K562 (cell line): ENCODE results near the gene ARHGEF1. TPM values are rescaled to one million over a fixed set of nuclear protein-coding genes. Genes with fewer than 3 reads are reported as not detected.

Source experiments
- ARID2 ChIP-seq: fragments of 450-650 bp; IDR thresholded peaks from 2 replicates; pipeline ENCODE4 v1.6.1; 2017; ENCODE audit warnings: antibody characterized with exemption, mild to moderate bottlenecking
- BRD9 ChIP-seq: fragments of 450-650 bp; IDR thresholded peaks from 2 replicates; pipeline ENCODE4 v1.6.1; 2018; ENCODE audit warnings: low read depth; ENCODE audit not compliant: partially characterized antibody
- COPS2 ChIP-seq: fragments of 450-650 bp; conservative IDR thresholded peaks from 2 replicates; pipeline ENCODE4 v1.6.1; 2016; ENCODE audit warnings: mild to moderate bottlenecking, moderate library complexity
- CTBP1 ChIP-seq: fragments of 450-650 bp; IDR thresholded peaks from 2 replicates; pipeline ENCODE4 v1.6.1; 2016; ENCODE audit warnings: borderline replicate concordance
- DIDO1 ChIP-seq: fragments of 450-650 bp; IDR thresholded peaks from 2 replicates; pipeline ENCODE4 v1.6.1; 2016; ENCODE audit warnings: low read depth, missing biosample characterization, missing genetic modification characterization
- FOXP1 ChIP-seq: sonication (generic); formaldehyde crosslinking; IDR thresholded peaks from 2 replicates; pipeline ENCODE4 v1.8.0; 2022; ENCODE audit warnings: mild to moderate bottlenecking, missing genetic modification reagents
- GABPA ChIP-seq: fragments of 200-800 bp; sonication (Bioruptor generic); conservative IDR thresholded peaks from 2 replicates; pipeline ENCODE4 v1.6.1; 2016; ENCODE audit warnings: low read depth, missing genetic modification characterization, missing compliant biosample characterization
- HCFC1 ChIP-seq: IDR thresholded peaks from 2 replicates; pipeline ENCODE4 v1.6.1; 2012; ENCODE audit warnings: low read depth, low read length, improper control_type of control experiment
- HEY1 ChIP-seq: fragments of 250-450 bp; sonication (Bioruptor Pico); IDR thresholded peaks from 2 replicates; pipeline ENCODE4 v1.5.0; 2020; ENCODE audit warnings: mild to moderate bottlenecking, moderate library complexity, borderline replicate concordance
- HNRNPUL1 ChIP-seq: fragments of 200-400 bp; formaldehyde crosslinking; IDR thresholded peaks from 2 replicates; pipeline ENCODE4 v1.6.1; 2017; ENCODE audit warnings: low read length
- JUND ChIP-seq, 2 experiments: IDR thresholded peaks; 2 replicates in 1 of 2; 3 replicates in 1 of 2; pipeline ENCODE4 v1.6.1; 2011; ENCODE audit warnings: borderline replicate concordance in 2 of 2, low read depth in 2 of 2, low read length in 2 of 2, improper control_type of control experiment in 1 of 2, missing biosample characterization in 1 of 2, missing genetic modification characterization in 1 of 2, missing genetic modification reagents in 1 of 2
- MAZ ChIP-seq, 2 experiments: fragments of 450-650 bp in 1 of 2; sonication (generic) in 1 of 2; formaldehyde crosslinking; IDR thresholded peaks in 1 of 2; conservative IDR thresholded peaks in 1 of 2; 2 replicates each; pipeline versions ENCODE4 v1.4.0 to v1.5.0; 2020; ENCODE audit warnings: mild to moderate bottlenecking in 1 of 2, missing genetic modification reagents in 1 of 2
- MYNN ChIP-seq, 2 experiments: sonication (generic); formaldehyde crosslinking in 1 of 2; IDR thresholded peaks; 2 replicates each; pipeline versions ENCODE4 v1.5.0 to v1.6.1; 2016 to 2020; ENCODE audit warnings: antibody characterized with exemption in 1 of 2, missing genetic modification reagents in 1 of 2
- NCOA1 ChIP-seq: fragments of 450-650 bp; IDR thresholded peaks from 2 replicates; pipeline ENCODE4 v1.6.1; 2016; ENCODE audit warnings: low read depth
- POLR2AphosphoS2 ChIP-seq: IDR thresholded peaks from 2 replicates; pipeline ENCODE4 v1.6.1; 2012; ENCODE audit warnings: low read length, improper control_type of control experiment
- POLR2AphosphoS5 ChIP-seq: IDR thresholded peaks from 2 replicates; pipeline ENCODE4 v1.6.1; 2011; ENCODE audit warnings: mild to moderate bottlenecking, low read depth, low read length, moderate library complexity; ENCODE audit not compliant: control insufficient read depth, insufficient read depth
- PTBP1 ChIP-seq: fragments of 200-400 bp; formaldehyde crosslinking; IDR thresholded peaks from 2 replicates; pipeline ENCODE4 v1.6.1; 2017; ENCODE audit warnings: low read depth, low read length
- RHOXF2B ChIP-seq: fragments of 250-450 bp; sonication (Bioruptor Pico); conservative IDR thresholded peaks from 2 replicates; pipeline ENCODE4 v1.5.1; 2021
- SMARCA4 ChIP-seq: fragments of 450-650 bp; IDR thresholded peaks from 2 replicates; pipeline ENCODE4 v1.6.1; 2016
- SNRNP70 ChIP-seq: fragments of 200-400 bp; formaldehyde crosslinking; optimal IDR thresholded peaks from 2 replicates; pipeline ENCODE3; 2017; ENCODE audit warnings: low read depth, low read length
- ZEB2 ChIP-seq: fragments of 450-650 bp; IDR thresholded peaks from 2 replicates; pipeline ENCODE4 v1.6.1; 2016
- ZFPM2 ChIP-seq: fragments of 250-450 bp; sonication (Bioruptor Pico); IDR thresholded peaks from 2 replicates; pipeline ENCODE4 v1.5.1; 2022; ENCODE audit warnings: mild to moderate bottlenecking
- ZNF175 ChIP-seq: fragments of 200-800 bp; sonication (Bioruptor generic); IDR thresholded peaks from 2 replicates; pipeline ENCODE4 v1.6.1; 2016; ENCODE audit warnings: low read depth, mild to moderate bottlenecking, missing genetic modification characterization, missing compliant biosample characterization
- ZNF197 ChIP-seq: fragments of 200-800 bp; sonication (Bioruptor generic); IDR thresholded peaks from 2 replicates; pipeline ENCODE4 v1.6.1; 2016; ENCODE audit warnings: low read depth, missing genetic modification characterization, missing compliant biosample characterization
- ZNF408 ChIP-seq: fragments of 250-450 bp; sonication (Bioruptor Pico); IDR thresholded peaks from 2 replicates; pipeline ENCODE4 v1.4.0; 2020; ENCODE audit warnings: low read depth, mild to moderate bottlenecking, moderate library complexity
- ZNF57 ChIP-seq: fragments of 450-650 bp; formaldehyde crosslinking; IDR thresholded peaks from 2 replicates; pipeline ENCODE4 v1.4.0; 2020; ENCODE audit warnings: mild to moderate bottlenecking, moderate library complexity
- polyA plus RNA-seq, 8 experiments: library from polyadenylated mRNA; depleted of rRNA in 4 of 8; stranded (reverse) in 5 of 8; unstranded in 3 of 8; fragments of >200 nt; fragmentation: Nextera tagmentation in 2 of 8; fragmentation: Illumina TruSeq in 1 of 8; extraction: Ambion mirVana in 2 of 8; extraction: Trizol in 1 of 8; gene quantifications; 2 replicates each; pipeline versions ENCODE4 v1.2.1 to v1.2.3, GENCODE V29; 2011 to 2014; ENCODE audit warnings: inconsistent platforms in 1 of 8, missing spikeins in 1 of 8
- total RNA-seq, 7 experiments: library from RNA; depleted of rRNA in 6 of 7; stranded (reverse); fragments of >200 nt in 6 of 7; fragmentation: Illumina TruSeq in 2 of 7; extraction: Trizol in 2 of 7; gene quantifications; 2 replicates each; pipeline versions ENCODE4 v1.2.1 to v1.2.3, GENCODE V29; 2011 to 2021; ENCODE audit warnings: low replicate concordance in 1 of 7
- TF ChIP-seq, protein P1 (sequence below): fragments of 200-400 bp; formaldehyde crosslinking; IDR thresholded peaks from 2 replicates; pipeline ENCODE4 v1.6.1; 2017; ENCODE audit warnings: mild to moderate bottlenecking, low read depth, low read length, moderate library complexity

ARHGEF1 gene
- total and polyA plus RNA-seq, 9 of the 15 experiments (the other 6 are each of a cell fraction or from before 2014, with no cell fraction given), result 1.9 to 149 (median 29.8) TPM

GRCh38 chr19:41872775-41873647 is 10.0 kb upstream of the ARHGEF1 start (continued):
- TF ChIP-seq FOXP1 (CRISPR knock-in tag) (0 out of 2 replicates have a peak, but pooled peaks have one; percentile 32), MAZ (CRISPR knock-in tag; conservative IDR thresholded peaks at IDR 0.05 in 1 of 2, IDR thresholded peaks at IDR 0.05 in 1 of 2) (peak in 1 of 2 experiments; percentile 64; a peak in 1 of 4 replicates), HEY1 (CRISPR knock-in tag) (no peak), ZNF197 (no peak), BRD9 (no peak), JUND (IDR thresholded peaks at IDR 0.05; ENCODE audit: borderline replicate concordance, low read depth, low read length) (0 out of 2 replicates have a peak, but pooled peaks have one; percentile 4), JUND (tag; IDR thresholded peaks at IDR 0.05; ENCODE audit: borderline replicate concordance, low read depth, low read length) (no peak; the same call in 2 of the 3 replicates), ZNF57 (no peak), ZNF408 (CRISPR knock-in tag) (no peak), CTBP1 (peak; percentile 51; the same call in 1 of the 2 replicates), PTBP1 (0 out of 2 replicates have a peak, but pooled peaks have one; percentile 49), DIDO1 (tag) (no peak), GABPA (tag) (no peak), POLR2AphosphoS2 (peak; percentile 79; the same call in 1 of the 2 replicates), HNRNPUL1 (no peak), SMARCA4 (no peak), RHOXF2B (CRISPR knock-in tag) (0 out of 2 replicates have a peak, but pooled peaks have one; percentile 40), SNRNP70 (peak; percentile 85), COPS2 (no peak), HCFC1 (no peak), MYNN (IDR thresholded peaks at IDR 0.05) (peak; percentile 64; the same call in 1 of the 2 replicates), MYNN (CRISPR knock-in tag; IDR thresholded peaks at IDR 0.05) (no peak), ZEB2 (0 out of 2 replicates have a peak, but pooled peaks have one; percentile 31), ARID2 (peak; percentile 33; the same call in 1 of the 2 replicates), ZNF175 (no peak), NCOA1 (no peak), ZFPM2 (CRISPR knock-in tag) (no peak), POLR2AphosphoS5 (0 out of 2 replicates have a peak, but pooled peaks have one; percentile 33)
- TF ChIP-seq, protein P1, sequence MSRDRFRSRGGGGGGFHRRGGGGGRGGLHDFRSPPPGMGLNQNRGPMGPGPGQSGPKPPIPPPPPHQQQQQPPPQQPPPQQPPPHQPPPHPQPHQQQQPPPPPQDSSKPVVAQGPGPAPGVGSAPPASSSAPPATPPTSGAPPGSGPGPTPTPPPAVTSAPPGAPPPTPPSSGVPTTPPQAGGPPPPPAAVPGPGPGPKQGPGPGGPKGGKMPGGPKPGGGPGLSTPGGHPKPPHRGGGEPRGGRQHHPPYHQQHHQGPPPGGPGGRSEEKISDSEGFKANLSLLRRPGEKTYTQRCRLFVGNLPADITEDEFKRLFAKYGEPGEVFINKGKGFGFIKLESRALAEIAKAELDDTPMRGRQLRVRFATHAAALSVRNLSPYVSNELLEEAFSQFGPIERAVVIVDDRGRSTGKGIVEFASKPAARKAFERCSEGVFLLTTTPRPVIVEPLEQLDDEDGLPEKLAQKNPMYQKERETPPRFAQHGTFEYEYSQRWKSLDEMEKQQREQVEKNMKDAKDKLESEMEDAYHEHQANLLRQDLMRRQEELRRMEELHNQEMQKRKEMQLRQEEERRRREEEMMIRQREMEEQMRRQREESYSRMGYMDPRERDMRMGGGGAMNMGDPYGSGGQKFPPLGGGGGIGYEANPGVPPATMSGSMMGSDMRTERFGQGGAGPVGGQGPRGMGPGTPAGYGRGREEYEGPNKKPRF, result no peak
